Measurements from ENCODE around the gene TAF13.
"Not testable (repeated sequence)": the region's sequence is repeated elsewhere in the genome, so short reads cannot be mapped to it uniquely, and the experiment has no call there.

TAF13 gene

DNA sequence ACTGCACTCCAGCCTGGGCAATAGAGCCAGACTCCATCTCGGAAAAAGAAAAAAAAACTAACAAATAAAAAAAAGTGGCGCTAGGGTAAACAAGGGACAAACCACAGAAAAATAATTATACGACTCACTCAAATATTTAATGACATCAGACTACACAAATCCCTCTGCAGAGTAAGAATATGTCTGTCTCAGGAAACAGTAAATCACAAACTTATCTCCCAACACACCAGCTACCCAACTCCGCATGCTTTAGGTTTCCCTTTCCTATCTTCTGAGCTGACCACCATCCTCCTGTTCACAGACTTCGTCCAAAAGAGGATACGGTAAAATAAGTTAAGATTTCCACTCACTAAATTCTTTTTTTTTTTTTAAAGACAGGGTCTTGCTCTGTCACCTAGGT is 50.1 kb downstream of the TAF13 start (continued):
- TF ChIP-seq, protein P1, sequence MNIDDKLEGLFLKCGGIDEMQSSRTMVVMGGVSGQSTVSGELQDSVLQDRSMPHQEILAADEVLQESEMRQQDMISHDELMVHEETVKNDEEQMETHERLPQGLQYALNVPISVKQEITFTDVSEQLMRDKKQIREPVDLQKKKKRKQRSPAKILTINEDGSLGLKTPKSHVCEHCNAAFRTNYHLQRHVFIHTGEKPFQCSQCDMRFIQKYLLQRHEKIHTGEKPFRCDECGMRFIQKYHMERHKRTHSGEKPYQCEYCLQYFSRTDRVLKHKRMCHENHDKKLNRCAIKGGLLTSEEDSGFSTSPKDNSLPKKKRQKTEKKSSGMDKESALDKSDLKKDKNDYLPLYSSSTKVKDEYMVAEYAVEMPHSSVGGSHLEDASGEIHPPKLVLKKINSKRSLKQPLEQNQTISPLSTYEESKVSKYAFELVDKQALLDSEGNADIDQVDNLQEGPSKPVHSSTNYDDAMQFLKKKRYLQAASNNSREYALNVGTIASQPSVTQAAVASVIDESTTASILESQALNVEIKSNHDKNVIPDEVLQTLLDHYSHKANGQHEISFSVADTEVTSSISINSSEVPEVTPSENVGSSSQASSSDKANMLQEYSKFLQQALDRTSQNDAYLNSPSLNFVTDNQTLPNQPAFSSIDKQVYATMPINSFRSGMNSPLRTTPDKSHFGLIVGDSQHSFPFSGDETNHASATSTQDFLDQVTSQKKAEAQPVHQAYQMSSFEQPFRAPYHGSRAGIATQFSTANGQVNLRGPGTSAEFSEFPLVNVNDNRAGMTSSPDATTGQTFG (tag by site-specific recombination; IDR thresholded peaks at IDR 0.05; ENCODE audit: borderline replicate concordance), result no peak
- TF ChIP-seq, protein P2, sequence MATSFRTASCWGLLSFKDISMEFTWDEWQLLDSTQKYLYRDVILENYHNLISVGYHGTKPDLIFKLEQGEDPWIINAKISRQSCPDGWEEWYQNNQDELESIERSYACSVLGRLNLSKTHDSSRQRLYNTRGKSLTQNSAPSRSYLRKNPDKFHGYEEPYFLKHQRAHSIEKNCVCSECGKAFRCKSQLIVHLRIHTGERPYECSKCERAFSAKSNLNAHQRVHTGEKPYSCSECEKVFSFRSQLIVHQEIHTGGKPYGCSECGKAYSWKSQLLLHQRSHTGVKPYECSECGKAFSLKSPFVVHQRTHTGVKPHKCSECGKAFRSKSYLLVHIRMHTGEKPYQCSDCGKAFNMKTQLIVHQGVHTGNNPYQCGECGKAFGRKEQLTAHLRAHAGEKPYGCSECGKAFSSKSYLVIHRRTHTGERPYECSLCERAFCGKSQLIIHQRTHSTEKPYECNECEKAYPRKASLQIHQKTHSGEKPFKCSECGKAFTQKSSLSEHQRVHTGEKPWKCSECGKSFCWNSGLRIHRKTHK (tag by site-specific recombination; IDR thresholded peaks at IDR 0.05), result no peak

DNA sequence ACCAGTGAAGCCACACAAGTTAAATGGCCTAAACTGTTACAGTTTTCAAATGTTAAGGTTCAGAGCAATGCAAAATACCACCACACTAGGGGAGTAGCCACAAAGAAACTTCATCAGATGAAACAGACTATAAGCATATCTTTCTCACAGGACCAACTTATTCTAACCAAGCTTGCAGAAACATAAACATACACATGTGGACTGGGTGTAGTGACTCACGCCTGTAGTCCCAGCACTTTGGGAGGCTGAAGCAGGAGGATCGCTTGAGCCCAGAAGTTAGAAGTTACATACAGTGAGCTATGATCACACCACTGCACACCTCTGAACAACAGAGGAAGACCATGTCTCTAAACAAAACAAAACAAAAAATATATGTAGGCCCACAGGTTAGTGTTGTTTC is 51.2 kb downstream of the TAF13 start:
- ChIA-PET POLR2A (interaction anchor here (1.0 kb wide), 1 partner anchor 17 kb away, joined by 3 read pairs; the partner anchor contains the start of gene WDR47), CTCF (interaction anchor here (0.6 kb wide), 1 partner anchor 98 kb away, joined by 3 read pairs; no protein-coding TSS in a partner anchor)
- H3K4me1 ChIP-seq (ENCODE audit: control insufficient read depth, insufficient read depth, low read length), result no peaks in the 10 kb centered on the region
- H3K27ac ChIP-seq (ENCODE audit: extremely low read depth, low read depth, low read length), result no peak overlapping the region
- peaks cover 8 to 13% of the 10 kb centered on the region in 2 experiments; a peak in 2 of 3 replicates for H3K36me3 ChIP-seq (ENCODE audit: control insufficient read depth in 2 of 2, insufficient read depth in 1 of 2, low read length in 2 of 2)
- TF ChIP-seq, protein P3, sequence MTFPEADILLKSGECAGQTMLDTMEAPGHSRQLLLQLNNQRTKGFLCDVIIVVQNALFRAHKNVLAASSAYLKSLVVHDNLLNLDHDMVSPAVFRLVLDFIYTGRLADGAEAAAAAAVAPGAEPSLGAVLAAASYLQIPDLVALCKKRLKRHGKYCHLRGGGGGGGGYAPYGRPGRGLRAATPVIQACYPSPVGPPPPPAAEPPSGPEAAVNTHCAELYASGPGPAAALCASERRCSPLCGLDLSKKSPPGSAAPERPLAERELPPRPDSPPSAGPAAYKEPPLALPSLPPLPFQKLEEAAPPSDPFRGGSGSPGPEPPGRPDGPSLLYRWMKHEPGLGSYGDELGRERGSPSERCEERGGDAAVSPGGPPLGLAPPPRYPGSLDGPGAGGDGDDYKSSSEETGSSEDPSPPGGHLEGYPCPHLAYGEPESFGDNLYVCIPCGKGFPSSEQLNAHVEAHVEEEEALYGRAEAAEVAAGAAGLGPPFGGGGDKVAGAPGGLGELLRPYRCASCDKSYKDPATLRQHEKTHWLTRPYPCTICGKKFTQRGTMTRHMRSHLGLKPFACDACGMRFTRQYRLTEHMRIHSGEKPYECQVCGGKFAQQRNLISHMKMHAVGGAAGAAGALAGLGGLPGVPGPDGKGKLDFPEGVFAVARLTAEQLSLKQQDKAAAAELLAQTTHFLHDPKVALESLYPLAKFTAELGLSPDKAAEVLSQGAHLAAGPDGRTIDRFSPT (tag by site-specific recombination; IDR thresholded peaks at IDR 0.05), result no peak
- TF ChIP-seq ZNF561 (tag by site-specific recombination; IDR thresholded peaks at IDR 0.05; ENCODE audit: borderline replicate concordance) (no peak), ZNF626 (tag by site-specific recombination; IDR thresholded peaks at IDR 0.05) (no peak), ZNF701 (tag by site-specific recombination; IDR thresholded peaks at IDR 0.05) (no peak), ZNF341 (tag by site-specific recombination; IDR thresholded peaks at IDR 0.05; ENCODE audit: low read depth) (no peak), ZFP3 (tag by site-specific recombination; IDR thresholded peaks at IDR 0.05; ENCODE audit: low read depth) (no peak)
- TF ChIP-seq, protein P4, sequence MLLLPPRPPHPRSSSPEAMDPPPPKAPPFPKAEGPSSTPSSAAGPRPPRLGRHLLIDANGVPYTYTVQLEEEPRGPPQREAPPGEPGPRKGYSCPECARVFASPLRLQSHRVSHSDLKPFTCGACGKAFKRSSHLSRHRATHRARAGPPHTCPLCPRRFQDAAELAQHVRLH (tag by site-specific recombination; IDR thresholded peaks at IDR 0.05), result no peak
- no peaks in the 10 kb centered on the region for H3K9me3 ChIP-seq (ENCODE audit: control insufficient read depth, insufficient read depth, low read depth, low read length)
- no peak overlapping the region for H3K4me3 ChIP-seq (ENCODE audit: low read depth, low read length)

DNA sequence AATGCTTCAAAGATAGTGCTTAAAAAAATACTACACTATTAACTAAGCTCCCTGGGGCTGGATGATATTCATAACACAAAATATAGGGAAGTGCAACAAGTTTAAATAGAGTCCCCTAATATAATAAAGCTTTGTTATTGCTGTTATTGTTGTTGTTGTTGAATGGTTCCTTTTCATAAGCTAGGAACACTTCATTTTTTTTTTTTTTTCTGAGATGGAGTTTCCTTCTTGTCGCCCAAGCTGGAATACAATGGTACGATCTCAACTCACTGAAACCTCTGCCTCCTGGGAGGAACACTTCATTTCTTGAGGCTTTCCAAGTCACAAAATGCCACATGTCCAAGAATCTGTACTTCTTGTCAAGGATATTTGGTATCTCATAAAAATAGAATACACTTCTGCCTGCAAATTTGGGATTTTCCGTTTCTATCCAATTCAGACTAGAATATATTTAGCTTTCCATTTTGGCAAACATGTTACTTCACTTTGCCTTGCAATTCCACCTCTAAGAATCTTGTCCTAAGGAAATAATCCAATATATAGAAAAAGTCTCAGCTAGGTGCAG is 55.0 kb downstream of the TAF13 start:
- Histone ChIP-seq H3K36me3 (ENCODE audit: control insufficient read depth in 2 of 2, insufficient read depth in 1 of 2, low read length in 2 of 2) (peaks cover 12 to 33% of the 10 kb centered on the region in 2 experiments; a peak in 2 of 3 replicates), H3K9me3 (ENCODE audit: control insufficient read depth, insufficient read depth, low read depth, low read length) (no peaks in the 10 kb centered on the region), H3K27ac (ENCODE audit: extremely low read depth, low read depth, low read length) (no peak overlapping the region), H3K4me3 (ENCODE audit: low read depth, low read length) (no peak overlapping the region), H3K4me1 (ENCODE audit: control insufficient read depth, insufficient read depth, low read length) (no peaks in the 10 kb centered on the region)
- ChIA-PET CTCF (interaction anchor here (0.8 to 1.0 kb wide), 2 partner anchors 16 to 68 kb away, joined by 4 read pairs; no protein-coding TSS in a partner anchor), POLR2A (interaction anchor here (0.7 to 1.4 kb wide), 3 partner anchors 21 to 79 kb away, joined by 4 to 5 read pairs (median 4); partner anchors contain the start of gene WDR47)
- TF ChIP-seq ZNF473 (tag by site-specific recombination; IDR thresholded peaks at IDR 0.05) (no peak), ZNF132 (tag by site-specific recombination; IDR thresholded peaks at IDR 0.05; ENCODE audit: borderline replicate concordance) (no peak)
- TF ChIP-seq, protein P5, sequence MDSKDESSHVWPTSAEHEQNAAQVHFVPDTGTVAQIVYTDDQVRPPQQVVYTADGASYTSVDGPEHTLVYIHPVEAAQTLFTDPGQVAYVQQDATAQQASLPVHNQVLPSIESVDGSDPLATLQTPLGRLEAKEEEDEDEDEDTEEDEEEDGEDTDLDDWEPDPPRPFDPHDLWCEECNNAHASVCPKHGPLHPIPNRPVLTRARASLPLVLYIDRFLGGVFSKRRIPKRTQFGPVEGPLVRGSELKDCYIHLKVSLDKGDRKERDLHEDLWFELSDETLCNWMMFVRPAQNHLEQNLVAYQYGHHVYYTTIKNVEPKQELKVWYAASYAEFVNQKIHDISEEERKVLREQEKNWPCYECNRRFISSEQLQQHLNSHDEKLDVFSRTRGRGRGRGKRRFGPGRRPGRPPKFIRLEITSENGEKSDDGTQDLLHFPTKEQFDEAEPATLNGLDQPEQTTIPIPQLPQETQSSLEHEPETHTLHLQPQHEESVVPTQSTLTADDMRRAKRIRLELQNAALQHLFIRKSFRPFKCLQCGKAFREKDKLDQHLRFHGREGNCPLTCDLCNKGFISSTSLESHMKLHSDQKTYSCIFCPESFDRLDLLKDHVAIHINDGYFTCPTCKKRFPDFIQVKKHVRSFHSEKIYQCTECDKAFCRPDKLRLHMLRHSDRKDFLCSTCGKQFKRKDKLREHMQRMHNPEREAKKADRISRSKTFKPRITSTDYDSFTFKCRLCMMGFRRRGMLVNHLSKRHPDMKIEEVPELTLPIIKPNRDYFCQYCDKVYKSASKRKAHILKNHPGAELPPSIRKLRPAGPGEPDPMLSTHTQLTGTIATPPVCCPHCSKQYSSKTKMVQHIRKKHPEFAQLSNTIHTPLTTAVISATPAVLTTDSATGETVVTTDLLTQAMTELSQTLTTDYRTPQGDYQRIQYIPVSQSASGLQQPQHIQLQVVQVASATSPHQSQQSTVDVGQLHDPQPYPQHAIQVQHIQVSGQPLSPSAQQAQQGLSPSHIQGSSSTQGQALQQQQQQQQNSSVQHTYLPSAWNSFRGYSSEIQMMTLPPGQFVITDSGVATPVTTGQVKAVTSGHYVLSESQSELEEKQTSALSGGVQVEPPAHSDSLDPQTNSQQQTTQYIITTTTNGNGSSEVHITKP (tag by site-specific recombination; IDR thresholded peaks at IDR 0.05), result peak; percentile 66

DNA sequence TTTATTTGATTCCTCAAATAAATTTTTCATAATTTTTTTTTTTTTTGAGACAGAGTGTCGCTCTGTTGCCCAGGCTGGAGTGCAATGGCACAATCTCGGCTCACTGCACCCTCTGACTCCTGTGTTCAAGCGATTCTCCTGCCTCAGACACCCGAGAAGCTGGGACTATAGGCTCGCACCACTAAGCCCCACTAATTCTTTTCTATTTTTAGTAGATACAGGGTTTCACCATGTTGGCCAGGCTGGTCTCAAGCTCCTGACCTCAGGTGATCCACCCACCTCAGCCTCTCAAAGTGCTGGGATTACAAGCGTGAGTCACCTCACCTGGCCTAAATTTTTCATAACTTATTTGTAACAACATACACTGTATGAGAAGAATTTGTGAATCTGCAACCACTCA is 58.1 kb downstream of the TAF13 start:
- ChIA-PET POLR2A (interaction anchor here (1.8 kb wide), 1 partner anchor 82 kb away, joined by 3 read pairs; no protein-coding TSS in a partner anchor), CTCF (interaction anchor here (1.1 to 1.3 kb wide), 2 partner anchors 10 to 11 kb away, joined by 3 read pairs; no protein-coding TSS in a partner anchor)
- not testable (repeated sequence) for H3K4me1 ChIP-seq (ENCODE audit: control insufficient read depth, insufficient read depth, low read length); H3K27ac ChIP-seq (ENCODE audit: extremely low read depth, low read depth, low read length); H3K9me3 ChIP-seq (ENCODE audit: control insufficient read depth, insufficient read depth, low read depth, low read length); H3K4me3 ChIP-seq (ENCODE audit: low read depth, low read length)
- peaks cover 12 to 48% of the 10 kb centered on the region in 2 experiments for H3K36me3 ChIP-seq (ENCODE audit: control insufficient read depth in 2 of 2, insufficient read depth in 1 of 2, low read length in 2 of 2)
